Activated T-cell treated with anti-CD3 and anti-CD28 coated beads for 48 hours (primary cell): ENCODE results near the gene FAM53A.
A peak's percentile ranks its signal among the peaks of the same experiment; 100 is the strongest.
"Not testable (repeated sequence)": the region's sequence is repeated elsewhere in the genome, so short reads cannot be mapped to it uniquely, and the experiment has no call there.

Experiments
- DNase-seq: peaks from one replicate; pipeline ENCODE4 v3.0.0-alpha.2; 2020; ENCODE audit warnings: low read depth

Gene FAM53A

DNA sequence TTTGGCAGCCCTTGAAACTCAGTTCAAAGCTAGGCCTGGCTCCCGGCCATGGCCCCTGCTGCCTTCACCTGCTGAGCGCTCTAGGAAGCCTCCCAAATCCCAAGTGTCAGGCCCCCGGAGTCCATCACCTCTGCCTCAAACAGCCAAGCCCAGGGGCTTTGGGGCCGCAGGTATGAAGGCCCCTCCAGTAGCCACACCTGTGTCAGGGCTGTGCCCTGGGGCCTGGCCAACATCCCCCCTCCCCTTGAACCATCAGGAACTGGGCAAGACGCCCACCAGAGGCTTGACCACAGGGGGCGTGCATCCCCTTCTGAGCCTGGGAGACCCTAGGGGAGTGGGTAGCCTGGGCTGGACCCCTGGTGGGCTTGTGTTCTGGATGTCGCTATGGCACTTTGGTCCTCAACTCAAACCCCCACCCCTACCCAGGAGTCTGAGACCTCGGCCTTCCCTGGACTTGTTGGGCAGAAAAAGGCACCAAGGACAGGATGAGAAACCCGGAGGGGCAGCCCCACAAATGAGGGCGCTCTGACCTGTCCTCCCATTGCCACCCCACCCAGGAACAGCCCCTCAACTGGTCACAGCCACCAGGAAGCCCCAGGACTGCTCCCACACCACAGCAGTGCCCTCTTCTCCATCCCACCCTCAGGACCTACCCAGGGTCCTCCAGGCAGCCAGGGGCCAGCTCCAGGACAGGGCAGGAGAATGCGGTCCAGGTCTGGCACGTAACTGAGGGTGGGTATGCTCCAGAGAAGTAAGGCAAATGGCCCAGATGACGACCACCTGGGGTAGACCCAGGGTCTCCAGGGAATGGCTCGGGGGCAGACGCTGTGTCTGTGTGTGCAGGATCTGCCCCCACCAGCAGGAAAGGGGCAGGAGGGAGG lies 32.2 kb upstream of the FAM53A start:
- no peak for DNase-seq

DNA sequence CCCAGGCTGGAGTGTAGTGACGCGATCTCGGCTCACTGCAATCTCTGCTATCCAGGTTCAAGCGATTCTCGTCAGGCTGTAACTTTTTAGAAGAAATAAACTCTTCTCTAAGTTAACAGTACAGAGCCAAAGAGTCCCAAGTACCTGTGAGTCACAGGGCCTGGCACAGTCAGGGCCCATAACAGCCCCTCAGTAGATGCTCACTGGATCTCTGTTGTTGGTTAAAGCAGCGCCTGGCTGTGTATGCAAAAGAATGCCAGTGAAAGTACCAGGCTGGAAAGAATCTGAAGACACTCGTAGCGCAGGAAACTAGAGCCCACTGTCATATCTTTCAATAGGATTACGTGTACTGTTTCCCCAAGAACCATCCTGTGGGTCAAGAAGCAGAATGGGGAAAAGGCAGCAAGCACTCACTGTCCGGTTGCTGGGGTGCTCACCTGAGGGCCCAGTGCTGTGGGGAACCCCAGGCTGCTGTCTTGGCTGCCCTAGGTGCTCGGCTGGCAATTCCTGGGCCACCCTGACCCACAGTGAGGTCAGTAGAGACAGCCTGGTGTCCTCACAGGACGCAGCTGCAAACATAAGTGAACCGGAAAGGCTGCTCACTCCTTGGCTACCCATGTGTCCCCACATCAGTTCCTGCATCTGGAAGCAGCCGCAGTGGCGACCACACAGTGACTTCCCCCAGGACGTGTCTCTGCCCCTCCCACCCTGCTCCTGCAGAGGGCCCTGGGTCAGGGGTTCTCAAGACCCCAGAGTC lies 31.1 kb upstream of the FAM53A start:
- no peak for DNase-seq

DNA sequence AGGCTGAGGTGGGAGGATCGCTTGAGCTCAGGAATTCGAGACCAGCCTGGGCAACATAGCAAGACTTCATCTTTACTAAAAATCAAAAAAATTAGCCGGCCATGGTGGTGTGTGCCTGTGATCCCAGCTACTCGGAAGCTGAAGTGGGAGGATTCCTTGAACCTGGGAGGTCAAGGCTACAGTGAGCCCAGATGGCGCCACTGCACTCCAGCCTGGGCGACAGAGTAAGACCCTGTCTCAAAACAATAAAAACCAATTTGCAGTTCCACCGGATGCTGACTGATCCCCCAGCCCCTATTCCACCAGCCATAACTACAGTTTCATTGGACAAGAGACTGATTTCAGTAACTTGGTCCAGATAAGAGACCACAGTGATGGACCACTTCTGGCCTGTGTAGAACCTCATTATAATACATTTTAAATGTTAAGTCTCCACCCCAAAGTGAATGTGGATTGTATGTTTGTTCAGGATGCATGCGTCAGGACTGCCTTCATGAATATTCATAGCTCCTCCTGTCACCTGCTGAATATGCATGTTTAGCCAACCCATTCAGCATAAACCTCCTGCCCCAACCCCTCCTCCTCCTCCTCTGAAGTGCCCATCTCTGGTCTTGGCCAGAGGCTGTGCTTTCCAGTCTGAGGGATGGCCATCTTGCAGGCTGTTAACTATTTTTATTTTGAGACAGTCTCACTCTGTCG lies 30.3 kb upstream of the FAM53A start:
- DNase-seq: no peak

DNA sequence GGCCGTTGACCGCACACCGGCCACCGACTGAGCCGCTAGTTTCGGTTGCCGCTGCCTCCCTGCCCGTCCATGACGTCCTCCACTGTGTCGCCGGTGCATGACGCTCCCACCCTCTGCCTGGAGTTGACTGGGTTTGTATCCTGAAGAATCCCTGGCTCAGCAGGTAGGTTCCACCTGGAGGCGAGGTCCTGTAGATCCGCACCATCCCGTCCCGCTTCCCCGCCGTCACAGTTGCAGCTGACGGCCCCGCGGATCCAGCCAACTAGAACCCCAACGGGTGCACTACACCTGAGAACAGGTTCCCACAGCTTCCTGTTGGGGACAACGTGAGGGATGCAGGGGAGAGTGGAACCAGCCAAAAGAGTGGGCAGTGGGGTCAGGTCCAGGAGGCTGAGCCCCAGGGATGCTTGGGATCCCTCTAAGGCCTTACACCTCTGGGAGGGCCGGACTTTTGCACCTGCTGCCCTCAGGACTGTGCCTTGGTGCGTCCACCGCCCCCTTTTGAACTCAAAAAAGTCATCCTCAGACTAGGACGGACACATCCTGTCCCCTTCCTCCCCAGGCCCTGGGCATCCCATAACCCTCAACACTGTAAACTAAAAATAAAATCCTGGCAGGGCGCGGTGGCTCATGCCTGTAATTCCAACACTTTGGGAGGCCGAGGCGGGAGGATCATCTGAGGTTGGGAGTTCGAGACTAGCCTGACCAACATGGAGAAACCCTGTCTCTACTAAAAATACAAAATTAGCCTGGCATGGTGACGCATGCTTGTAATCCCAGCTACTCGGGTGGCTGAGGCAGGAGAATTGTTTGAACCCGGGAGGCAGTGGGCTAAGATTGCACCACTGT lies 29.1 kb upstream of the FAM53A start:
- DNase-seq: no peak

DNA sequence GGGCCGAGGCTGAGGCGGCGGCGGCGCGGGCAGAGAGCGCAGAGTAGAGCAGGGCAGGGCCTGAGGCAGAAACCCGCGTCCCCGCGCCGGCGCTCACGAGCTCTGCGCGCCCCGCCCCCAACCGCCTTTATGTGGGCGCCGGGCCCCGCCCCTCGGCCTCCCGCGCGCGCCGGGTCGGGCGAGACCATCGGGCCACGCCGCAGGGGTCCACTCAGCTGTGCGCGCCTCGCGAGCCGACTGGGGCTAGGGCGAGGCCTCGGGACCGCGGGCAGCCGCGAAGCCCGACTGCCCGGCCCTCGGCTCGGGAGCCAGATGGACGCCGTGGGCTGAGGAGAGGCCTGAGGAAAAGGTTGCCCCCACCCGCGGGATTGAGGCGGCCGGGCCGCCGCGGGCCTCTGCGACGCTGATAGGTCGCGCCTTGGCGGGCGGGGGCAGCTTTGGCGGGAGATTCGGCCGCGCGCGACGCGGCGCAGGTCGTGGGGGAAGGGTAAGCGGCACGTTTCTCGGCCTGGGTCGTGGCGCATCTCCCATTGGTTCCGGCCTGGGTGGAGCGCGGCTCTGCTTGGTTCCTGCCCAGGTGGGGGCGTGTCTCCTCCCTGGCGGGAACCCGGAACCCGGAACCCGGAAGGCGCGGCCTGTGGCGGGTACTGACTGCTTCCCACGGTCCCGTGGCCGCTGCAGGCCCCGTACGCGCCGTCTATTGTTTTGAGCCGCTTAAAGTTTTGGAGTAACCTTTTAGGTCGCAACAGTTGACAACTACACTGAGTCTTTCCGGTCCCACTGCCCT lies 28.3 kb upstream of the FAM53A start, which contains the start of gene SLBP:
TSS of gene SLBP (minus strand) at position 104 of the 787 bp plus-strand sequence. CDS start 131 bp downstream, outside the sequence.
- DNase-seq: peak; percentile 99

DNA sequence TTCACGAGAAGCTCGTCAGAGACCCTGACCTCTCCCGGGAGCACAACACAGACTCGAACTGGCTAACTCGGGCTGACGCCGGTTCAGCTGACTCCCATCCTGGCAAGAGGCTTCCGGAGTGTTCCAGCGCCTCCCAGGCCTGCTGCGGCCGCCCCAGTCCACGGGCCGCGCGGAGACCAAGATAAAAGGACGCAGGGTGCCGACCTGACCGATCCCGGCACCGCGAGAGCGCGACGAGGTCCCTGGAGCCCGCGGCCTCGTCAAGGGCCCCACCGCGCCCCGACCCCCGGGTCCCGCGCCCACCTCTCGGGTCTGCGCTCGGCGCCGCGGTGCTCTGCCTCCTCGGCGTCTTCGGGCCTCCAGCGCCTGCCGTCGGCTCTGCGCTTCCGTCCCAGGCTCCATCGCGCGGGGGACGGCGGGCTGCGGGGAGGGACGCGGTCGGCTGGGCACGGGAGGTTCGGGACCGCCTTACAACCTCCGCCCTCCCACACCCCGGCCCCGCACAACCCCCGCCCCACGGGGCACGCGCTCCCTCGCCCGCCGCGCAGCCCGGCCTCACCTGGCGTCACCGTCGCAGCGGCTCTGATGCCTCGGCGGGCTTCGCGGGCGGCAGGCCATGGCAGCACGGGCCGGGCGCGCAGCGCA lies 27.6 kb upstream of the FAM53A start:
- no peak for DNase-seq

DNA sequence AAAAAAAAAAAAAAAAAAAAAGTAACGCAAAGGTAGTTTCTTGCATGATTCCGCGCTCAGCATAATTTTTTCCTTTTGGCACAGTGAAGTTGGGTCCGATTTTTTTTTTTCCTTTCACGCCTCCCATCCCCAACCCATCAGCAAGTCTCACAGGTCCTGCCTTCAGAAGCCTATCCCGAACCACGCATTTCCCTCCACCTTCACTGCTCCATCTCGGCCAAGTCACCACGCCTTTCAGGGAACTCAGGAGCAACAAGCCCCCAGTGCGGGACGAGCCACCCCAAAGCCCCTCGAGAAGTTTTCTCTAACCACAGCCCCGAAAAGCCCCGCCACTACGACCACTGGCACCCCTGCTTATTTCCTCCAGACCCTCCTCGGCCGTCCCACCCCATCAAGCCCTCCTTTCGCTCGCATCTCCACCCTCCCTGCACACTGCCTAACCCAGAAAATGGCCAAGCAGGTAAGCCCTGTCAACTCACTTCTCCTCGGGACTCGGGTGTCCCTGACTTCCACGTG lies 27.0 kb upstream of the FAM53A start:
- no peak for DNase-seq

DNA sequence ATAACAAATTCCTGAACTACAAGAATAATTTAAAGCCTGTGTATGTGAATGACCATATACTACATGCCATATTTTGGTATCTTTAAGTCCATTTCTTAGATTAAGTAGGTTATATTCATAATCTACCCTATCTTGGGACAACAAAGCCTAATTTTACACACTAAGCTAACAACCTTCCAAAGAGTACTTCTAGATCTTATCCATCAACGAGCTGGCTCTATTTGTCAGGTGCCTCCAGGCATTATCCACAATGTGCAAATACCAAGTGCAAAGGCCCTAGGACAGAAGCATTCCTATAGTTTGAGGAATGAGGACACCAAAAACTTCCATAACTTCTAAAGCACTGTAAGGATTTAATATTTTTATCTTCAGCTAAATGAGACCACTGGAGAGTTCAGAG lies 24.5 kb upstream of the FAM53A start:
- DNase-seq: no peak

DNA sequence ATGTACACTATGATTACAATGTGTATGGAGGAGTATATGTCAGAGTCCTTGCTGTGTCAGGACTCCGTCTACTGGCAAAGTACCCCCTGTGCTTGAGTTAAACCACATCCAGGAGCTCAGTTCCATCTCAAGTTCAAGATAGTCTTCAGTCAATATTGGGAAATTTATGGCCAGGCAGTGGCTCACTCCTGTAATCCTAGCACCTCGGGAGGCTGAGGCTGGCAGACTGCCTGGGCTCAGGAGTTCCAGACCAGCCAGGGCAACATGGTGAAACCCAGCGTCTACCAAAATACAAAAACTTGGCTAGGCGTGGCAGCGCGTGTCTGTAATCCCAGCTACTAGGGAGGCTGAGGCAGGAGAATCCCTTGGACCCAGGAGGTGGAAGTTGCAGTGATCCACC lies 22.2 kb upstream of the FAM53A start:
- DNase-seq: no peak

DNA sequence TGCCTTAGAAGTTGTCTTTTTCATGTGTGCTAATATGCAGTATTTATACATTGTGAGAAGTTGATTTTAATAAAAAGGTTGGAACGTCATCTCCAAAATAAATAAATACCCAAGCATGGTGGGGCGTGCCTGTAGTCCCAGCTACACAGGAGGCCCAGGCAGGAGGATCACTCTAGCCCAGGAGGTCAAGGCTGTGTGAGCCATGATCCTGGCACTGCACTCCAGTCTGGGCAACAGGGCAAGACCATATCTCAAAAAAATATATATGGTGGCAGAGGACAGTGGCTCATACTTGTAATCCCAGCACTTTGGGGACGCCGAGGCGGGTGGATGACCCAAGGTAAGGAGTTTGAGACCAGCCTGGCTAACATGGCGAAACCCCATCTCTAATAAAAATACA lies 21.6 kb upstream of the FAM53A start:
- DNase-seq: no peak

DNA sequence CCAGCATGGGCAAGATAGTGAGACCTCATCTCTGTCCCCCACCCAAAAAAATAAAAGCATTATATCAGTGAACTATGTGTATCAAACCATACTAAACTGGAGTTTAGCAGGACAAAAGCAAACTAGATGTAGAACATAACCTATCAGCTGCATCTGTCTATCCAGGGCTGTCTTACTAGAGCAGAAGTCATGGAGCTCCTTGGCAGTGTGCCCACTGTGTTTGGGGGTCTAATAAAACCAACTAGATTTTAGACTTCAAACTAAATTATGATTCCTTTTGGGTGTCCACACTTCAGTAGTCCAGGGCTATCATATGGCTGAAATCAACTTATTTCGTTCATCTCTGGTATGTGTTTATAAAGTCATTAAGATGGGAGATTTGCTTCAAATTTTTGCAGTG lies 19.8 kb upstream of the FAM53A start:
- DNase-seq: no peak

DNA sequence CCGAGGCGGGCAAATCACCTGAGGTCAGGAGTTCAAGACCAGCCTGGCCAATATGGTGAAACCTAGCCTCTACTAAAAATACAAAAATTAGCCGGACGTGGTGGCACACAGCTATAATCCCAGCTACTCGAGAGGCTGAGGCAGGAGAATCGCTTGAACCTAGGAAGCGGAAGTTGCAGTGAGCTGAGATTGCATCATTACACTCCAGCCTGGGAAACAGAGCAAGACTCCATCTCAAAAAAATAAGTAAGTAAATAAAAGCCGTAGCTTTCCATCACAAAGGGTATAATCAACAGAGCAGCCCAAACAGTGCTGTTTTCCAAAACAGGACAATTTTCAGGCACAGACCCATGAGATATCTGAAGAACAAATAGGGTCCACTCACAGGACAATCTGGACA lies 17.6 kb upstream of the FAM53A start:
- not testable (repeated sequence) for DNase-seq

DNA sequence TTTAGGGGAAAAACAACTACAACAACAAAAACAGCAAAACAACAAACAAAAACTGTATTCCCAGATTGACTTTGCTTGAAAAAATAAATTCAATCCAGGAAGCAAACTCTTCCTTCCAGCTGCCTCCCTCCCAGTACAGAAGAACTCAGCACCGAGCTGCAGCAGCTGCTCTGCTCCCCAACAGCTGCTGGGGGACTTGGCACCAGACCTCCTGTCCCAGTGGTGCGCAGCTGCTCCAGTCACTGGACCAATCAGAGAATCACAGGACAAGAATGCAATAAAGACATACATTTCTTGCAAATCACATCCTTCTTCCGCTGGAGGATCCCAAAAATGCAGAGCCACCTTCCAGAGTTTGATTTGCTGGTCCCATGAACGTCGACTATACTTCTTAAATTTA lies 11.8 kb upstream of the FAM53A start:
- DNase-seq: no peak

DNA sequence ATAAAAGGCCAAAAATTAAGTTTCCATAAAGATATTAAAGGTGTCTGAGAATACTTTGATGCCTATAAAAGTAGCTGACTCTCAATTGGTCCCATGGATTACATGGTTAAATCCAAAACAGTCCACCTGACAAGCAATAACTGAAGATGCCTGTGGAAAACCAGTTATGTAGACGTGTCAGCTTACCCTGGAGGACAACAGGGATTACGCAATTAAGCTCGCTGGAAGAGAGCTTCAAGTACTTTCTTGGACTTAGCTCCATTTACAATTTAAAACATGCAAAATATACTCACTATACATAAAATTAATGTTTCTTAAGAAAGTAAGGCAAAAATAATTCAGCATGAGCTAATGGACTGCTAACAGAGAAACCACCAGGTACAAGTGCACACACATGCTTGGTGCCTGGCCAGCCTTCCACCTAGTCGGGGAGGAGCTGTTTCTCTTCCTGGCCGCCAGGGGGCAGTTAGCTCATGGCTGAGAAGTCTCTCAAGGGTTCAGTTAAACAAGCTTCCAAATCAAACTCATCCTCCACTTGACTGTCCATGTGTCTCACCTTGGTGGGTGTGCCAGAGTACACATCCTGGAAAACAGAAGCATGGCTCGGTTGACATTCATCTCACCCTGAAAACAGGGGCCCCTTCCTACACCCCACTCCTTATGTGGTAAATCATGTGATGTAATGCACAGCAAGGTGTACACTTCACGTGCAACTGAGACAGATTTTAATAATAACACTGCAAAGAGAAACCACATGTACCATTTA lies 9.2 kb upstream of the FAM53A start:
- DNase-seq: peak; percentile 64

DNA sequence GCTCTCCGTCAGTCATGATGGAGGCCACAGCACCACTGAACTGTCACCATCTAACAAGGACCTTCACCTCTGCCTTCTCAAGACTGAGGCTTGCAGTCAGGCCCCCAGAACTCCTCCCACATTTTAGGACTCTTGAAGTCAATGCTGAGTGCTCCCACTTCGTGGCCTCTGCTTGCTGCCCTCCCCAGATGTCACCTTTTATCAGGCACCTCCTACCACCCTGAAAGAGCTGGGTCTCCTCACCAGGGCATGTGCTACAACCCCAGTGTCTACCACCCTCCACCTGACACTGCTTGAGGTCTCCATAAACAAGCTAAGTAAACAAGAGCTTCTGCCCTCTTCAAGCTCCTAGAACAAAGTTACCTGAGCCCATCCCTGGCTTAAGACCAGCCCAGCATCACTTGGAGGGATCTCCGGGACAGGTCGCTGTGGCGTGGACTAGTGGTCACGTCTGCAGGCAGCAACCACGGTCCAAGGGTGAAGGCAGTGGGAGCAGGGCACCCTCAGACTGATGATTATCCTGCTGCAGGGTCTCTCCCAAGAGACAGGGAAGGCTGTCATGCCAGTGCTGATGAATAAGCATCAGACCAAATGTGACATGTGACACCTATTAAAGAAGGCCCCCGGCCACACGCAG lies 7.7 kb upstream of the FAM53A start:
- no peak for DNase-seq

DNA sequence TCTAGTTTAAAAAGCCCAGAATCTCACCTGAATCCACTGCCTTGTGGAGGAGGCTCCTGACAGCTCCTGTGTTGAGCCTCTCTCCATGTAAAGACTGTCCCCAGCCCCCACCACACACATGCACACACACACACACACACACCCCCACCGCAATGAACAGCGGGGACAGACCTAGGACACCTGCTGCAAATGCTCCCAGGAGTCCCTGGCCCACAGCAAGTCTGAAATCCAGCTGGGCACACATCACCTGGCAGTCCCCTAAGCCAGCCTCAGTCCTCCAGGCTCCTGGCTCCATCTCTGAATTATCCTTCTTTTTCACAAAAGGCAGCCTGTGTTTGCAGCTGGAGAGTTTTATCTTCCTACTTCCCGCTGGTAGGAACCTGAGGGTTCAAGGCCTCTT lies 6.6 kb upstream of the FAM53A start:
- no peak for DNase-seq

DNA sequence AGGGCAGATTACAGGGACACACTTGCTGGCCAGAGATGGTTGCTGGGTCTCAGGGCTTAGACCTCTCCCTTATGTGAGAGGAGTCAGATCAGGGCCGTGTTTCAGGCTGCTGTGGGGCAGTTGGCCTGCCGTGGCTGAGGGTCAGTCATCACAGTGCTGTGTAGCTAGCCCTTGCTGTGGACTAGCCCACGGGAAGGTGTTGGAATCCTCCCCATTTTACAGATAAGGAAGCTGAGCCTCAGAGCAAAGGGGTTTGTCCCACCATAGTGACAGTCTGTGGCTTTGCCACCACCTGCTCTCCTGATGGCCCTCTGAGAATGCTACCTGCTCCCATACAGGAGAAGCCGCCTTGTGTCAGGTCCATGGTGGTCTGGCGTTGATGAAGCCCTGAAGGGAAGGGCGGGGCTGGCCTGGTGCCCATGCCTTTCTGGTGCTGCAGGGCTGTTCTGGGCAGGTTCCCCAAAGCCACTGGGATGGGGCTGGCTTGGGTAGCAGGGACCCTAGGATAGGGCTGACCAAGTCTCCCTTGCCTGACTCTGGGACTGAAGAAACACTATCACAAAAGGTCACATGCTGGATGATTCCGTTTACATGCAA lies 2.4 kb upstream of the FAM53A start:
- DNase-seq: no peak
